ENCODE measurements around the gene PLEKHM3.

PLEKHM3 gene

DNA sequence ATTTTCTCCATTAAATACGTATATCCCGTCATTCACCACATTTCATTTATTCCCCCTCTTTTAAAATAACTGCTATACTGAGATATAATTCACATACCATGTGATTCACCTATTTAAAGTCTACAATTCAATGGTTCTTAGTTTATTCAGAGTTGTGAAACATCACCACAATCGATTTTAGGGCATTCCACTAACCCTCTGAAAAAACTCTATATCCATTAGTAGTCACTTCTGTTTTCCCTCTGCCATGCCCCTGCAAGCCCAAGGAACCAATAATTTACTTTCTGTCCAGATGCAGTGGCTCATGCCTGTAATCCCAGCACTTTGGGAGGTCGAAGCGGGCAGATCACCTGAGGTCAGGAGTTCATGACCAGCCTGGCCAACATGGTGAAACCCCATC lies 160.1 kb downstream of the PLEKHM3 start:
- ChIA-PET POLR2A (no interaction called here), CTCF (no interaction called here)
- TF ChIP-seq BHLHE40 (IDR thresholded peaks at IDR 0.05; ENCODE audit: borderline replicate concordance) (no peak), TARDBP (IDR thresholded peaks at IDR 0.05) (no peak), ZNF384 (IDR thresholded peaks at IDR 0.05) (no peak), SP1 (IDR thresholded peaks at IDR 0.05) (no peak)
- no peak for DNase-seq (ENCODE audit: extremely low spot score)

DNA sequence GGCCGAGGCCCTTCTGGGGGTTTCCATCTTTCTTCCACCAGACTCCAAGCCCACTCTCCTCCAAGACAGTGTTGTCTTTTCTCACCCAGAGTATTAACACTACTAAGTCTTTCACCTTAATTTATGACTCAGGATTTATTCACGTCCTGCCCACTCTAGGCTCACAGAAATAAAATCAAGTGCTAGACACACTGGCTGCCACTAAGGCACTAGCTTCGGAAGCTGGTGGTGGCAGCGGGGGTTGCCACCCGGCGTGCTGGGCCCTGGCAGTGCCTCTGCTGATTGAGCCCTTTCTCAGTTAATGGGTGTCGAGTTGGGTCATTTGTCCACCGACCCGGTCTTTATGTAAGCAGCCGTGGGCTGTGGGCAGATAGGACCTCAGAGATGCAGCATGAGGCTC lies 162.0 kb downstream of the PLEKHM3 start:
- POLR2A ChIA-PET: no interaction called here
- no peak for DNase-seq (ENCODE audit: extremely low spot score)
- no peak for TF ChIP-seq FOXM1 (IDR thresholded peaks at IDR 0.05; ENCODE audit: borderline replicate concordance)
- TF ChIP-seq ZNF384 (IDR thresholded peaks at IDR 0.05): no peak
- no peak for TF ChIP-seq FOXK2 (IDR thresholded peaks at IDR 0.05)
- TF ChIP-seq FOXA1 (IDR thresholded peaks at IDR 0.05): no peak
- TF ChIP-seq, protein P1, sequence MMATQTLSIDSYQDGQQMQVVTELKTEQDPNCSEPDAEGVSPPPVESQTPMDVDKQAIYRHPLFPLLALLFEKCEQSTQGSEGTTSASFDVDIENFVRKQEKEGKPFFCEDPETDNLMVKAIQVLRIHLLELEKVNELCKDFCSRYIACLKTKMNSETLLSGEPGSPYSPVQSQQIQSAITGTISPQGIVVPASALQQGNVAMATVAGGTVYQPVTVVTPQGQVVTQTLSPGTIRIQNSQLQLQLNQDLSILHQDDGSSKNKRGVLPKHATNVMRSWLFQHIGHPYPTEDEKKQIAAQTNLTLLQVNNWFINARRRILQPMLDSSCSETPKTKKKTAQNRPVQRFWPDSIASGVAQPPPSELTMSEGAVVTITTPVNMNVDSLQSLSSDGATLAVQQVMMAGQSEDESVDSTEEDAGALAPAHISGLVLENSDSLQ (IDR thresholded peaks at IDR 0.05): no peak
- no peak for TF ChIP-seq SP1 (IDR thresholded peaks at IDR 0.05)
- TF ChIP-seq NFRKB (IDR thresholded peaks at IDR 0.05): no peak
- TF ChIP-seq HDGF (IDR thresholded peaks at IDR 0.05; ENCODE audit: borderline replicate concordance): no peak
- TF ChIP-seq ARNT (IDR thresholded peaks at IDR 0.05): no peak
- no peak for TF ChIP-seq TARDBP (IDR thresholded peaks at IDR 0.05)
- CTCF ChIA-PET: interaction anchor here (0.6 to 1.2 kb wide), 2 partner anchors 25 to 50 kb away, joined by 3 to 4 read pairs; no protein-coding TSS in a partner anchor

DNA sequence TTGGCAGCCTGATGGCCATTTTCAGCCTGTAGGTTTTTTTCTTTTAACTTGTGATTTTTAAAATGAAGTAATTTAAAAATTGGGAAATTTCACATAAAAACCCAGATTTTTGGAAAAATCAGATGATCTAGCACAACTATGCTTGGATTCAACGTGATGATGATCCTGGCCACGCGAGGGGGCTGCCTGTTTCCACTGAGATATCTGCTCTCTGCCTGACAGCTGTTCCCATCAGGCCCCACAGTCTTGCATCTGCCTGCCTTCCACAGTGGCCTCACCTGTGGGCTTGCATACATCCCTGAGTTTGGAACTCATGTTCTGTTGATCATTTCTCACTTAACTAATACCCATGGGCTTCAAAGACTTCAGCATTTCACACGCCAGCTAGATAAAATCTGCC lies 163.5 kb downstream of the PLEKHM3 start:
- POLR2A ChIA-PET: no interaction called here
- no peak for TF ChIP-seq CTBP1 (IDR thresholded peaks at IDR 0.05; ENCODE audit: borderline replicate concordance)
- no peak for TF ChIP-seq ZNF384 (IDR thresholded peaks at IDR 0.05)
- TF ChIP-seq FOXA1 (IDR thresholded peaks at IDR 0.05): no peak
- no peak for TF ChIP-seq BHLHE40 (IDR thresholded peaks at IDR 0.05; ENCODE audit: borderline replicate concordance)
- TF ChIP-seq FOXM1 (IDR thresholded peaks at IDR 0.05; ENCODE audit: borderline replicate concordance): no peak
- no peak for TF ChIP-seq SP1 (IDR thresholded peaks at IDR 0.05)
- TF ChIP-seq, protein P1 (IDR thresholded peaks at IDR 0.05): no peak
- TF ChIP-seq NFRKB (IDR thresholded peaks at IDR 0.05): no peak
- no peak for TF ChIP-seq ARNT (IDR thresholded peaks at IDR 0.05)
- no peak for TF ChIP-seq HDGF (IDR thresholded peaks at IDR 0.05; ENCODE audit: borderline replicate concordance)
- TF ChIP-seq SUZ12 (IDR thresholded peaks at IDR 0.05): no peak
- TF ChIP-seq TARDBP (IDR thresholded peaks at IDR 0.05): no peak
- no peak for TF ChIP-seq FOXK2 (IDR thresholded peaks at IDR 0.05)

DNA sequence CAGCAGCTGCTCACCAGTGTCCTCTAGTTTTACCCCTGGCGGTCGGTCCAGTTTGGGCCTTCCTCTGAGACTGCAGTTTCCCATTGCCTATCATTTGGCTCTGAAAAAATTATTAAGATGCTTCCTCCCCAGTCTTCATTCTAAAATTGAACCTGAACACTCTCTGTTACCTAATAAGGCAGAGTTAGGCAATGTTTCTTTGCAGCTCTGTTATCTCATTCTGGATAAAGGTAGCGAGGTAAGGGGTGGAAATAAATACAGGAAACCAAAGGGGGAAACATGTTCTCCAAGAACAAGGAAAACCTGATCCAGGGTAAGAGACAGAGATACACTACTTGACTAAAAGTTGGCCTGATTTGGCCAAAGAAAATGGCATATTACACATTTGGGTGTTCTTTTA lies 164.6 kb downstream of the PLEKHM3 start:
- DNase-seq (ENCODE audit: extremely low spot score): no peak
- POLR2A ChIA-PET: no interaction called here
- CTCF ChIA-PET: no interaction called here
- TF ChIP-seq FOXK2 (IDR thresholded peaks at IDR 0.05): no peak
- no peak for TF ChIP-seq L3MBTL2 (conservative IDR thresholded peaks at IDR 0.05)
- TF ChIP-seq CTBP1 (IDR thresholded peaks at IDR 0.05; ENCODE audit: borderline replicate concordance): no peak
- TF ChIP-seq ARNT (IDR thresholded peaks at IDR 0.05): no peak
- TF ChIP-seq, protein P1 (IDR thresholded peaks at IDR 0.05): no peak
- no peak for TF ChIP-seq HDGF (IDR thresholded peaks at IDR 0.05; ENCODE audit: borderline replicate concordance)
- no peak for TF ChIP-seq FOXM1 (IDR thresholded peaks at IDR 0.05; ENCODE audit: borderline replicate concordance)
- no peak for TF ChIP-seq LEF1 (IDR thresholded peaks at IDR 0.05; ENCODE audit: borderline replicate concordance)
- TF ChIP-seq ZNF384 (IDR thresholded peaks at IDR 0.05): no peak
- no peak for TF ChIP-seq NFRKB (IDR thresholded peaks at IDR 0.05)
- no peak for TF ChIP-seq SUZ12 (IDR thresholded peaks at IDR 0.05)
- no peak for TF ChIP-seq ELF4 (IDR thresholded peaks at IDR 0.05)
- no peak for TF ChIP-seq BHLHE40 (IDR thresholded peaks at IDR 0.05; ENCODE audit: borderline replicate concordance)
- TF ChIP-seq TARDBP (IDR thresholded peaks at IDR 0.05): no peak
- no peak for TF ChIP-seq SP1 (IDR thresholded peaks at IDR 0.05)
- no peak for TF ChIP-seq FOXA1 (IDR thresholded peaks at IDR 0.05)

More for the DNA sequence above, 163.5 kb downstream of the PLEKHM3 start:
- no peak for DNase-seq (ENCODE audit: extremely low spot score)
- CTCF ChIA-PET: no interaction called here

DNA sequence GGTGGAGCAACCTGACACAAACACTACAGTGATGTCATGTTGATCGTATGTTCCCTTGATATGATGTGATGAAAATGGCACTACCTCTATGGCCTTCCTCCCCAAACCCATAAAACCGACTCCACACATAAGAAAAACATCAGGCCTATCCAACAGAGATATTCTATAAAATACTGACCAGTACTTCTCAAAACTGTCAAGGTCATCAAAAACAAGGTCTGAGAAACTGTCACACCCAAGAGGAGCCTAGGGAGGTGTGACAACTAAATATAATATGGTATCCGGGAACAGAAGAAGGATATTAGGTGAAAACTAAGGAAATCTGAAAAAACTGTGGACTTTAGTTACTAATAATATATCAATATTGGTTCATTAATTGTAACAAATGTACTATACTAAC lies 169.7 kb downstream of the PLEKHM3 start:
- POLR2A ChIA-PET: no interaction called here
- CTCF ChIA-PET: no interaction called here
- TF ChIP-seq ARNT (IDR thresholded peaks at IDR 0.05): no peak
- TF ChIP-seq L3MBTL2 (conservative IDR thresholded peaks at IDR 0.05): no peak
- TF ChIP-seq FOXK2 (IDR thresholded peaks at IDR 0.05): no peak
- no peak for DNase-seq (ENCODE audit: extremely low spot score)

DNA sequence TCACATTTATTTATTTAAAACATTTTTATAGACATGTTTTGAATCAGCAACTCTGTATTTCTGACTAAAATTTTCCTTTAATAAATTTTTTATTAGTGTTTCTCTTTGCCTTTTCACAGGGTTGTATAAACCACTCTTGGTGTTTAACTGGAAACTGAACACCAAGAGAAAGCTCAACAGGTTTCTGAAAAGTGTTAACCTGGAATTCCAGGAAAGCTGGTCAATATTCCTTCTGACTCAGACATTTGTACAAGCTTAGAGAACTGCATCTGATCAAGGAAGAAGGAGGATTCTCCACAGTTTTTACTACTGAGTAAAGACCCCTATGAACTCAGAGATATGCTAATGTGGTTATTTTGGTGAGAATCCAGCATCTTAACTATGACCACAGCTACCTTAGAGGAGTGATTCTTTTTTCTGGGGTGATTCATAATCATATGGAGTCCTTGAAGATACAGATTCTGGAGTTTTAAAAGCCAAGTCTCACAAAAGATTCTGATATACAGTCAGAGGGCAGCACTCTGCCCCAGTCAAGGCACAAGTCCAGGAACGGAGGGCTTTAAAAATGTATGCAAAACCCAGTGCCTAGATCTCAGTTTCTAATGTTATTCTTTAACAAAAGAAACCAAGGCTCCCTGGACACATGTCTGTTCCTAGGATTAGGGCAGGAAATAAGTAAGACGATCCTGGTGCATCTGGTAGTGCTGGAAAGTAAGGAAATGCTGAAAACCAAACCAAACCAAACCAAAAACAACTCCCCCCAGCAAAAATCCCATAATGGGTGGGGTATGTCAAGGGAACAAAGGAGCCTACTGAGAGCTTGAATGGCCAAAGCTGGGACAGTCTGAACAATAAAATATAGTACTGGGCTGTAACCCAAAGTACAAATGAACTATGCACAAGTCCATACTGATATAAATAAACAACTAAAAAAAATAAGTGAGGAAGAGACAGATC lies 170.6 kb downstream of the PLEKHM3 start:
- TF ChIP-seq TARDBP (IDR thresholded peaks at IDR 0.05): no peak
- no peak for TF ChIP-seq FOXM1 (IDR thresholded peaks at IDR 0.05; ENCODE audit: borderline replicate concordance)
- TF ChIP-seq BHLHE40 (IDR thresholded peaks at IDR 0.05; ENCODE audit: borderline replicate concordance): no peak
- TF ChIP-seq FOXK2 (IDR thresholded peaks at IDR 0.05): no peak
- no peak for TF ChIP-seq LEF1 (IDR thresholded peaks at IDR 0.05; ENCODE audit: borderline replicate concordance)
- no peak for TF ChIP-seq ARNT (IDR thresholded peaks at IDR 0.05)
- TF ChIP-seq SUZ12 (IDR thresholded peaks at IDR 0.05): no peak
- TF ChIP-seq CTBP1 (IDR thresholded peaks at IDR 0.05; ENCODE audit: borderline replicate concordance): no peak
- no peak for TF ChIP-seq L3MBTL2 (conservative IDR thresholded peaks at IDR 0.05)
- TF ChIP-seq NFRKB (IDR thresholded peaks at IDR 0.05): no peak
- no peak for TF ChIP-seq ZNF384 (IDR thresholded peaks at IDR 0.05)
- no peak for TF ChIP-seq SP1 (IDR thresholded peaks at IDR 0.05)
- TF ChIP-seq HDGF (IDR thresholded peaks at IDR 0.05; ENCODE audit: borderline replicate concordance): no peak
- TF ChIP-seq, protein P1 (IDR thresholded peaks at IDR 0.05): no peak
- TF ChIP-seq ELF4 (IDR thresholded peaks at IDR 0.05): no peak
- TF ChIP-seq FOXA1 (IDR thresholded peaks at IDR 0.05): no peak
- ChIA-PET CTCF (no interaction called here), POLR2A (no interaction called here)
- DNase-seq (ENCODE audit: extremely low spot score): no peak

All from HEK293T (cell line).